ENCODE measurements around the gene TTC7B.

- no peak for TF ChIP-seq EZH2 (IDR thresholded peaks at IDR 0.05; ENCODE audit: borderline replicate concordance, low read depth, low read length, severe bottlenecking)
- TF ChIP-seq CTCF (IDR thresholded peaks at IDR 0.05; ENCODE audit: extremely low read depth in 1 of 2, insufficient read depth in 1 of 2, low read depth in 1 of 2, low read length in 2 of 2), result no peak
Observed at GRCh38 chr14:90703841-90704737, 112.1 kb downstream of the TTC7B start.

Data from endothelial cell of umbilical vein (primary cell).